Suppressor macrophage (primary cell): Measurements from ENCODE around the gene CHAD.
"Not testable (repeated sequence)": the region's sequence is repeated elsewhere in the genome, so short reads cannot be mapped to it uniquely, and the experiment has no call there.

Source experiments
- DNase-seq, 4 experiments: peaks; one replicate each; pipeline ENCODE4 v3.0.0-alpha.2; 2020 to 2022

Gene CHAD

DNA sequence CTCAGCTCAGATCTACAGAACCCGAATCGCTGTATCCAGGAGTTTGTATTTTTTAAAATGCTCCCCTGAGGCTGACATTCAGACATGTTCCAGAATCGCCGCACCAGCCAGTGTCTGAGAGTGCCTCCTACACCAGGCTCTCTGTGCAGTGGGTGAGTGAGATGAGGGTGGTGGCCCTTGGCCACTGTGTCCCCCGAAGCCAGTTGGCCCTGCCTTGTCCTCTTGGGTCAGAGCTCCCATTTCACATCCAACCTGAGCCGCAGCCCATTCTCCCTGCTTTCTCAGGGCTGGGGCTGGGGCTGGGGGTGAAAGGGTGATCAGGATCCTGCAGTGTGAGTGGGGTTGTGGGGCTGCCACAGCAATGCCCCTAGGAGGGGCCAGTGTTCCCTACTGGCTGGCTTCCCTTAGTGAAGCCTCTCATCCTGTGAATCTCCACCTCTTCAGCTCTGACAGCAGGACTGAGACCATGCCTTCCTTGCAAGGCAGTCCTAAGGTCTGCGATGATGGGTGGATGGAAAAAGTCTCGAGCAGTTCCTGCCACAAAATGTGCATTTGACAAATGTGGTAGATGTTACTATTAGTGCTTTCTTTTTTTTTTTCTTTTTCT is 26.6 kb upstream of the CHAD start:
- DNase-seq = no peak

DNA sequence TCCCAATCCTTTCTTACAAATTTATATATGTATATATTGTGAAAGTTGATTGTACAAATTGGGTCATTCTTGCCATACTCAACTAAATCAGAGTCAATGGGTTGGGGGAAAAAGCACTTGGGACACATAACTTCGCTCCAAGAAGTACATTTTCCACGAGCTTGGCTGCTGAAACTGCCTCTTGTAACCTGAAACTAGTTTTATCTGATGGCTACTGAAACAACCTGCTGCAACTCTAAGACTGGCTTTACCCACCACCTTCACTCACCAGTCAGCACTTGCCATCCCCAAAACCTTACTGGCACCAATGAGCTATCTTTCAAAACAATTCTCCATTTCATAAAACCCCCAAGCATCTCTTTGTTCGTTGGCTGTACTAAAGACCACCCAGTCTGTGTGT is 25.1 kb upstream of the CHAD start:
- DNase-seq = no peak

DNA sequence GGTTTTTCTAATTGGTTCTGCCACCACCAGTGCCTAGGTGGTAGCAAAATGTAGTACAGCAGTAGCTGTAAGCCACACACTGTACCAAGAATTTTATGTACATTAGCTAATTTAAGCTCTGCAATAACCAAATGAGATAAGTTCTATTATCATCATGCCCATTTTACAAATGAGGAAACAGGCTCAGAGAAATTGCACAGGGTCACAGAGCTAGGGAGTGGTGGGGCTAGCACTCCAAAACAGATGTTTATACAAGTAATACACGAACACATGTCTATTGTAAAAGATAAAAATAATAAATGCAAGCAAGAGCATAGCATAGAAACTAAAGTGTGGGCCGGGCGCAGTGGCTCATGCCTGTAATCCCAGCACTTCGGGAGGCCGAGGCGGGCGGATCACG is 23.5 kb upstream of the CHAD start:
- no peak for DNase-seq

DNA sequence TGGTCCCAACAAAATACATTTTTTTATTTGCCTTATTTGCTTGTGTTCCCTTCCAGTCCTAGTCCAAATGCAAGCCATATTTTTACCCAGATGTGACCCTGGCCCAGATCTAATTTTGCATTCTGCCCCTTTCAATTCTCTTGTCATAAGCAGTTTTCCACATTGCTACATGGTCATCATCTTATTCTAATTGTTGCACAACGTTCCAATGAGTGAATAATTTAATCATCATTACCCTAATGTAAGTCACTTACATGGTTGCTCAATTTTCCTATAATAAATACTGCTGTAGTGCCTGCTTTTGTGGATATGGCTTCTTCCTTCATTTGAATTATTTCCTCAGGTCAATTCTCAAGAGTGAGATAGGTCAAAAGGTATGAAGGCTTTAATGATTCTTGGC is 22.8 kb upstream of the CHAD start:
- peak in 1 of 4 experiments; percentile 21 for DNase-seq

DNA sequence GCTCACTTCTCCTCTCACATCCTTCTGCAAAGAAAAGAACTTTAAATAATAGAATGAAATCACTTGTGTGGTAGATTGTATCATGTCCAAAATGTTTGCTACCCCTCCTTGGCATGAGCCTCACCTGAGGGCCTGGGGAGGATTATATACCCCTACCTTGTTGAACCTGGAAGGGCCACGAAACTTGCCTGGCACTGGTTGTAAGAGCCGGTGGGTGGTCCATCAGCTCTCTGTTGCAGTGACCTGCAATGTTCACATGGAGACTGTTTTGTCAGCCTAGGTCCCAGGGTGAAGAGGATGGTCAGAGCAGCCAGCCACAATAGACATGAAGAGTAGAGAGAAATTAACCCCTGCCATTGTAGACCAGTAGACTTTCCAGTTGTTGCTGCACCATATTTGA is 20.2 kb upstream of the CHAD start:
- no peak for DNase-seq

DNA sequence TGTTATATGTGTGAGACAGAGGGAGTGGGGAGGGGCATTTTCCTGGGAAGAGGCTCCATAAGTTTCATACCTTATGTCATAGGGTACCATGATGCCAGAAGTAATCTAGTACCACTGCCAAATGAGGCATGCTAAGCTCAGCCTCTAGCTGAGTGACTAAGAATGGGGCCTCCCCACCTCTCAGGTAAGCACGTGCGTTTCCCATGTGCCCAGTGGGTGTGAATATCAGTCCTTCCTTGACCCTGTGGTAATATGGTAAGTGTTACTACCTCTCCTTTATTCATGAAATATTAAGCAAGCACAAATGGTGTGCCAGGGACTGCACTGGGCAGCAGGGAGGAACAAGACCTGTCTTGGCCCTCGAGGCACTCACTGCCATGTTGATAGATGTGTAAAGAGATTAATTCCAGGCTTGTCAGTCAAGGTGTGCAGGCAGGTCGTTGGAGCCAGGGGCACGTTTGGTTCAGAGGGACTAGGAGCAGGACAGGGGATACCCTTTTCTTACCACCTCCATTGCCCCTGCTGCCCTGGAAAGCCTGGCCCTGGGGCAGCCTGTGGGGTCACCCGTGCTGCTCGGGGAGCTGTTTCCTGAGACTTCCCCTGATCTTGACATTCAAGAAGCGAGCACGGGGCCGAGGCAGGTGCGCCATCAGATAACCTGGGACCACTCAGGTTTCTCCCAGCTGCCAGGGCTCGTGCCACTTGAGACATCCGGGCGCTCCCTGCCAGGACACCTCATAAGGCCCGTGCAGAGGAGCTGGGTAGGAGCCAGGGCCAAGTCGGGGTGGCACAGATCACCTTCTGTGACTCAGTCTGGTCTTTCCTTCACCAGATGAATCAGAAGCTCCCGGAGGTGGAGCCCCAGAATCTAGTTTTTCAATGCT is 18.8 kb upstream of the CHAD start:
- DNase-seq = no peak

DNA sequence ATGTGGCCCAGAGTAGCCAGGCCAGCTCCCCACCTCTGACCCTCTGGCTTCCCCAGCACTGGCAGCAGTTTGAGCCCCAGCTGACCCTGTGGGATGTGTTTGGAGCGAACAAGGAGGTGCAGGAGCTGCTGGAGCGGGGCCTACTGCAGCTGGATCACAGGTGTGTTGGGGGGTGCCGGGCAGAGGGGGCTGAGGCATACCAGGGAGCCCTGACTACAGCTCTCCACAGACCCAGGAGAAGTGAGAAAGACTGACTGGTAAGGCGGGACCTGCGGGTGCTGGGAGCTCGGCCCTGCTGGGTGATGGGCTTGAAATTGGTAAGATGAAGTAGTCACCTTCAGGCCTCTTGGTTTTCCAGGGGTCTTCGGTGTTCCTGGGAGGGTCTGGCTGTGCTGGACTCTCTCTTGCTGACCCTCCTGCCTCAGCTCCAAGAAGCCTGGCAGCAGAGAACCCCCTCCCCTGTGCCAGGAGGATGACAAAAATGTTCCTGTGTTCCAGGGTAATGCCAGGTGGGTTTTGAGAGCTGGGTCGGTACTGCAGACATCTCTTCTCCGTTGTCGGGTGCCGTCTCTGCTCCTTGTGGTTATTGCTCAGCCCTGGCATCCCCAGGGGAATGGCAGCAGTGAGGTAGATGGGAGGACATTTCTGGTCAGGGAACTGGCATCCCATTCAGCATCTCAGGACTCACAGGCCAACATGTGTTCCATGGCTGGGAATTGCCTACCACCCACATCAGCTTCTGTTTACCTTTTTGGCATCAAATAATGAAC is 15.9 kb upstream of the CHAD start:
- no peak for DNase-seq

DNA sequence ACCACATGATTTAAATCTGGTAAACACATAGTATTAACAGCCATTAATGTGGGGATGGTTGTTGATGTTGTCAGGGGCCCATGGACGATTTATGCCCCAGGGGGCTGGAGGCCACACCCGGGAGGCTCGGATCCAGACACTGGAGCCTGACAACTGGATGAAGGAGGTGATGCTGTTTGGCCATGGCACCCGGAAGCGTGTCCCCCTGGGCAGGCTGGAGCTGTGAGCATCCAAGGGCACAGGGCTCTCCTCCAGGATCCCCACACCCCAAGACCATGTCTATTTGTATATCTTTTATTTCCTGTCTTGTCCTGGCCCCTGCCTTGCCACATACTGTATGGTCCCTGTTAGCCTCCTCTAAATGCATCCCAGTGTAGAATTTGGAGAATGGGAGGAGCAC is 14.6 kb upstream of the CHAD start:
- DNase-seq = no peak

DNA sequence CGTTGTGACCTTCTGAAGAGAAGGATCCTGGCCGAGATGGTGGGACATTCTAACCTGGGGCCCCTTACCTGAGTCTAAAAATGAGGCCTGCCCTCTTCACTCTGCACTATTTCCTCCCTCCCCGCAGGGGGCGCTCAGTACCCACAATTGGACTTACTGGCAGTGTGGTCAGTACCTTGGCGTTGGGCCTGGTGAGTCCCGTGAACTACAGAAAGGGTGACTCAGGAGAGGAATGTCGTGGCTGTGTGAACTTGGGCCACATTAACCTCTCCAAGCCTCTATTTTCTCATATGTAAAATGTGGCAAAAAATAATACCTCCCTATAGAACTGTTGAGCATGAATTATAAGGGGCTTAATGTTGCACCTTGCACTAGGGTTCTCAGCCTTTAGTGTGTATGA is 13.8 kb upstream of the CHAD start:
- DNase-seq = peak; percentile 91 to 95 (median 94)

DNA sequence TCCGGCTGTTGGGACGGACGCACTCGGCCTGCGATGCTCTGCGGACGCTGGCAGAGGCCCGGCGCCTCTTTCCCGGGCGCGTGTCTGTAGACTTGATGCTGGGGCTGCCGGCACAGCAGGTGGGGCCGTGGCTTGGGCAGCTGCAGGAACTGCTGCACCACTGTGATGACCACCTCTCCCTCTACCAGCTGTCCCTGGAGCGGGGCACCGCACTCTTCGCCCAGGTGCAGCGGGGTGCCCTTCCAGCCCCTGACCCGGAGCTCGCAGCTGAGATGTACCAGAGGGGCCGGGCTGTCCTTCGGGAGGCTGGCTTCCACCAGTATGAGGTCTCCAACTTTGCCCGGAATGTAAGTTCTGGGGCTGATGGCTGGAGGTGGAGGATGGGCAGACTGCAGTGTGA is 13.4 kb upstream of the CHAD start:
- no peak for DNase-seq

DNA sequence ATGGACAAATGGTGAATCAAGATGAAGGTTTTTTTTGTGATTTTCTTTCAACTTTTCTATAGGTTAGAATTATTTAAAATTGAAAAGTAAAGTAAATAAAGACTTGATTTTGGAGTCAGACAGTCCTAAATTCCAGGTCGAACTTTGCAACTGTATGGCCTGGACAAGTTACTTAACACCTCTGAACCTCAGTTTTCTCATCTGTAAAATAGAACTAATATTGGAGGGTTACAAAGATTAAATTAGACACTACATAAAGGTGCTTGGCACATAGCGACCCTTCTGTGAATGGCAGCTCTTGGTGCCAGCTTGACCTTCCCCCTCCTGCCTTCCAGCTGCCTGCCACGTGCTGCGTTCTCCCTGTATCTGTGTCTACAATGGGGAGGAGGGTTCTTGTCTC is 13.0 kb upstream of the CHAD start:
- no peak for DNase-seq

DNA sequence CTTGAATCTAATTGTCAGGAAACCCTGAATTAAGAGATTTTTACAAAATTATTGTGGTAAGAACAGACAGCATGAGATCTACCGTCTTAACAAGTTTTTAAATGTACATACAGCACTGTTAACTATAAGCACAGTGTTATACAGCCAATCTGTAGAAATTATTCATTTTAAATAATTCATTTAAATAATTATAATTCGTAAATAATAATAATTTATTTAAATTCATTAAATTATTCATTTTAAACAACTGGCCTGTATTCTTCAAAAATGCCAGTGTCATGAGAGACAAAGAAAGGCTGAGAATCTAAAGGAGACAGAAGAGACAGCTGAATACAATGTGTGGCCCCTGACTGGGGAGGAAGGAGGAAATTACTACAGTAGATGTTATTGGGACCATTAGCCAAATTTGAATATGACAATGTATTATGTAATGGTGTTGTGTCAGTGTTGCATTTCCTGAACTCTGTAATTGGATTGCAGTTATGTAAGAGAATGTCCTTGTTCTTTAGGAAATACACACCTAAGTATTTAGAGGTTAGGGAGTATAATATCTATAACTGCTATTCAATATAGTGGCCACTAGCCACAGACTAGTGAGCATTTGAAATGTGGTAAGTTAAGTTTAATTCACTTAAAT is 12.3 kb upstream of the CHAD start:
- peak in 2 of 4 experiments; percentile 48 to 49 for DNase-seq

DNA sequence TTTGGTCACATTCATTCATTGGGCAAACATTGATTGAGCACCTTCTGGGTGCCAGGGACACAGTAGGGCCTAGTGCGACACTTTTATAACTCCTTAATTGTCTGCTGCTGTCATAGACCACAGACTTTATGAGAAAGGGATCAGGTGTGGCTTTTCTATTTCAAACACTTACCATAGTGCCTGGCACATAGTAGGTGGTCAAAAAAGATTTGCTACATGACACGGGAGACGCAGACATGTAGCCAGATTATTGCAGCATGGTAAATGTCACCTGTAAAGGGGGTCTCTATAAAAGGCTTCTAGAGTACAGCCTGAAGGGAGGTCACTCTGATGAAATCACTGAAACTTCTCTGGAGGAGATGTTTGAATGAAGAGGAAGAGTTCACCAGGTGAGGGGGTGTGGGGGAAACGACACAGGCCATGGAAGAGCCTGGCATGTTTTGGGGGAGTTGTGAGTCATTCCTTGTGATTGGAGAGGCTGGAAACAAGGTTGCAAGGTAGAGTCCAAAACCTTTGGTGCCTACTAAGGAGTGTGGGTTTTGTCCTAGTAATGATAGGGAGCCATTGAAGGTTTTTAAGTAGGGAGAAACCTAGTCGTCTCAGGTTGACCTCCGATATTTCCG is 11.6 kb upstream of the CHAD start:
- no peak for DNase-seq

DNA sequence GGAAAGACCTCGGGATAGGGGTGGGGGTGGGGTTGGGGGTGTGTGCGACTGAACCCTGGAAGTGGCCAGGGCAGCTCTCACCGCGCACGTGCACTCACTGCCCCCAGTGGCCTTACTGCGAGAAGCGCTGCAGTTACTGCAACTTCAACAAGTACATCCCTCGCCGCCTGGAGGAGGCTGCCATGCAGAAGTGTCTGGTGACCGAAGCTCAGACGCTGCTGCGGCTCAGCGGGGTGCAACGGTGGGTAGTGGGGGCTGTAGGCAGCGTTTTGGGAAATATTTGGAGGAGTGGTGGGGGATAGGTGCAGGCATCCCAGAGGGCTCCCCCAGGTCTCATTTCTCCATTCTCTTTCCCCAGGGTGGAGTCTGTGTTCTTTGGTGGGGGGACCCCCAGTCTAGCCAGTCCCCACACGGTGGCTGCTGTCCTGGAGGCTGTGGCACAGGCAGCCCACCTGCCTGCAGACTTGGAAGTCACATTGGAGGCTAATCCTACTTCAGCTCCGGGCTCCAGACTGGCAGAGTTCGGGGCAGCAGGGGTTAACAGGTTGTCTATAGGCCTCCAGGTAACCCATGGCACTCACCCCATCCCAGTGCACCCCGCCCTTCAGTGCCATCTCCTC is 11.0 kb upstream of the CHAD start:
- peak; percentile 83 to 91 (median 90) for DNase-seq

DNA sequence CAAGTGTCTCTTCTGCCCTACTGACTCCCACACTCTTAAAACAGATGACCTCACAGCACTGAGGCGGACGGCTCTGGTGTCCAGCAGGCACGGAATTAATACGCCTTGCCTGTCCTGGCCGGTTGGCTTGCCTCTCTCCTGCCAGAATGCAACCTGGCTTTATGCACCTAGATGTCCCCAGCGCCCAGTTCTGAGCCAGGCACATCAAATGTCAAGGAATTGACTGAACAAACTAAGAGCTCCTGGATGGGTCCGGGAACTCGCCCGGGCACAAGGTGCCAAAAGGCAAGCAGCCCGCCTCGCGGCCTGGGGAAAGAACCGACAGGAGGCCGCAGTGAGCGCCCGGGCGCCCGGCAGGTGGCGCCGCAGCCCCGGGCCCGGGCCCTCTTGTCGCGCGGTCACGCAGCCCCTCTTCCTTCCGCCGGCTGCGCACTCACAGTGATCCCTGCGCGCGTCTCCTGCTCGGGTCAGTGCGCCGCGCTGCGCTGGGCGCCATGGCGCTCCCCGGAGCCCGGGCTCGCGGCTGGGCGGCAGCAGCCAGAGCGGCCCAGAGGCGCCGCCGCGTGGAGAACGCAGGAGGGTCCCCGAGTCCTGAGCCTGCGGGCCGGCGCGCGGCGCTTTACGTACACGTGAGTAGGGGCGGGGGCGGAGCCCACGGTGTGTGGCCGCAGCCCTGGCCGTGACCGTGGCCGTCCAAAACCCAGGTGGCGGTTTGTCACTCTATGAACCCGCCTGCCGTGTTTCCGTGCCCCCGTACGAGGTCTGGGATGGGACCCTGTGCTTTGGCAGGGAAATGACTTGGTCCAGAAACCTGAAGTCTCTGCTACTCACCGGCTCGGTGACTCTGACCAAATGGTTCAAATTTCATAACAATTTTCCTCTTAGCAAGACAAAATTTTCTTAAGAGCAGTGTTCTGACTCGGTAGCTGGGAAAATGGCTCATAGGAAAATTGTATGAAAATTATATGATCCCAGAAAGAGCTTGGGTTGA is 10.0 kb upstream of the CHAD start, which contains the start of gene RSAD1:
Gene RSAD1, plus strand, starts transcription at position 470 of the 991 bp plus-strand sequence. Its CDS starts 25 bp downstream, at position 495.
- DNase-seq = peak; percentile 92 to 96 (median 94)

DNA sequence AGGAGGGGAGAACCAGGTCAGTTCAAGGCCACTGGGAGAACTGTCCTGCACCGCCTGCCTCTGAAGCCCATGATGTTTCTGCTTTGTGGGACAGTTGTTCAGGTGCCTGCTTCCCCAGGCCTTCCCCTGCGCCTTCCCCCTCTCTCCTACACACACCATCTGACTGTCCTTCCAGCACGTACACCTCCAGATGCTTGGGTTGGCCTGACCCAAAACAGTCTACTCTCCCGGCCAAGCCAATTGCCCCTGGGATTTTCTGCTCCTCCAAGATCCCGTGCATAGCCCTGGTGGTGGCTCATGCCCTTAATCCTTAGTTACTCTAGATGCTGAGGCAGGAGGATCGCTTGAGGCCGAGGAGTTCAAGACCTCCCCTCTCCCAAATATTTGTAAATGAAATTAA is 9.3 kb upstream of the CHAD start:
- no peak for DNase-seq

DNA sequence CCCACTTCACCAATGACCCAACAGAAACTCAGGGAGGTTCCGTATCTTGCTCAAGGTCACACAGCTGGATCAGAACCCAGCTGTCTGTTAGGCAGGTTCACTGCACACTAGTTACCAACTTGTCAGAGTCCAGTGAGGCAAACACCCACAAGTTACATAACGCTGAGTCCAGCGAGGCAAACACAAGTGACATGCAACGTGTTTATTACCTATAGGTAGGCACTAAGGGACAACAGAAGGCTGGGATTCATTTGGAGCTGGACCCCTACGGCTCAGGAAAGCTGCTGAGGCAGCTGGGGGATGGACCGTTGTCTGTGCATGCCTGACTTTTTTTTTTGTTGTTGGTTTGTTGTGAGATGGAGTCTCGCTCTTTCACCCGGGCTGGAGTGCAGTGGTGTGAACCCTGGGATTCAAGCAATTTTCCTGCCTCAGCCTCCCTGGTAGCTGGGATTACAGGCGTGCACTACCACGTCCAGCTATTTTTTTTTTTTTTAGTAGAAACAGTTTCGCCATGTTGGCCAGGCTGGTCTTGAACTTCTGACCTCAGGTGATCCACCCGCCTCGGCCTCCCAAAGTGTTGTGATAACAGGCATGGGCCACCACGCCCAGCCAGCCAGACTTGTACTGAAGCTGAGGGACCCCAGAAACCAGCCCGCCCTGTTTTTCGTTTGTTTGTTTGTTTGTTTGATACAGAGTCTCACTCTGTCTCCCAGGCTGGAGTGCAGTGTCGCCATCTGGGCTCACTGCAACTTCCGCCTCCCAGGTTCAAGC is 8.1 kb upstream of the CHAD start:
- no peak for DNase-seq

DNA sequence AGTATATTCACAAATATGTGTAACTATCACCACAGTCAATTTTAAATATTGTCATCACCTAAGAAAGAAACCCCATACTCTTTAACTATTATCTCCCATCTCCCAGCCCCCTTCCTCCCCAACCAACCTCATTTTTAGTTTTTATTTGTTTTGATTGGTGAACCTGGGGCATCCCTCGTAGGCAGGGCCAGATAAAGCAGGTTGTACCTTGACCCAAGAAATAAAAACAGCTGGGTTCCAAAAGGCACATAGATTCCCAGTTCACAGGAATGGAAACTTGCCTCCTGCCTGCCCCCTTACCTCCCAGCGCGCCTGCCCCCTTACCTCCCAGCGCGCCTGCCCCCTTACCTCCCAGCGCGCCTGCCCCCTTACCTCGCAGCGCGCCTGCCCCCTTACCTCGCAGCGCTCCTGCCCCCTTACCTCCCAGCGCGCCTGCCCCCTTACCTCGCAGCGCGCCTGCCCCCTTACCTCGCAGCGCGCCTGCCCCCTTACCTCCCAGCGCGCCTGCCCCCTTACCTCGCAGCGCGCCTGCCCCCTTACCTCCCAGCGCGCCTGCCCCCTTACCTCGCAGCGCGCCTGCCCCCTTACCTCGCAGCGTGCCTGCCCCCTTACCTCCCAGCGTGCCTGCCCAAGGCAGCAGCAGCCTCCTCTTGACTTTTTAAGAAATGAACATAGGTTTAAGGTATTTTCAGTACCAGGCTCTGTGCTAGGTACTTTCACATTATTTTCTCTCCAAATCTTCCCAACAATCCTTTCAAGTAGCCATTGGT is 7.3 kb upstream of the CHAD start:
- DNase-seq = not testable (repeated sequence)

DNA sequence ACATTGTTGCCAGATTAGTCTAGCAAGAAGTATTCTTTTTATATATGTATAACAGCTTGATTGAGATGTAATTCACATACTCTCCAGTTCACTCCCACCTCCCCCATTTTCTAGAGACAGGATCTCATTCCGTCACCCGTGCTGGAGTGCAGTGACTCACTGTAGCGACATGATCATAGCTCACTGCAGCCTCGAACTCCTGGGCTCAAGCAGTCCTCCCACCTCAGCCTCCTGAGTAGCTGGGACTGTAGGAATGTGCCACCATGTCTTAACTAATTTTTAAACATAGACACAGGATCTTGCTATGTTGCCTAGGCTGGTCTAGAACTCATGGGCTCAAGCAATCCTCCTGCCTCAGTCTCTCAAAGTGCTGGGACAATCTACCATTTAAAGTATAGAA is 6.7 kb upstream of the CHAD start:
- DNase-seq = no peak
